HPDE6-E6E7 (cell line): ENCODE results near the gene FAM222A.

Experiments
- DNase-seq: peaks from one replicate; pipeline ENCODE4 v3.0.0; 2011; ENCODE audit warnings: missing footprints; ENCODE audit errors: extremely low spot score

Gene FAM222A

GRCh38 chr12:109758426-109759420 lies 45.1 kb downstream of the FAM222A start:
- DNase-seq: no peak

- no peak for DNase-seq
These were observed 46.0 kb downstream of the FAM222A start for GRCh38 chr12:109759595-109759994.

- no peak for DNase-seq
These were observed 46.7 kb downstream of the FAM222A start for GRCh38 chr12:109760031-109760929.

- no peak for DNase-seq
These were observed 47.6 kb downstream of the FAM222A start for GRCh38 chr12:109760930-109761921.

- no peak for DNase-seq
These were observed 48.5 kb downstream of the FAM222A start for GRCh38 chr12:109762071-109762672.

- no peak for DNase-seq
These were observed 49.1 kb downstream of the FAM222A start for GRCh38 chr12:109762673-109763191.

GRCh38 chr12:109763201-109763841 lies 49.7 kb downstream of the FAM222A start:
- DNase-seq: peak; percentile 22

- no peak for DNase-seq
These were observed 50.5 kb downstream of the FAM222A start for GRCh38 chr12:109764123-109764522.

GRCh38 chr12:109764776-109765445 lies 51.3 kb downstream of the FAM222A start:
- DNase-seq: no peak

- no peak for DNase-seq
These were observed 51.8 kb downstream of the FAM222A start for GRCh38 chr12:109765446-109765810.

- no peak for DNase-seq
These were observed 52.7 kb downstream of the FAM222A start for GRCh38 chr12:109766251-109766778.

GRCh38 chr12:109767456-109767855 lies 53.8 kb downstream of the FAM222A start:
- no peak for DNase-seq

GRCh38 chr12:109767991-109768900 lies 54.6 kb downstream of the FAM222A start:
- no peak for DNase-seq

GRCh38 chr12:109768901-109769670 lies 55.5 kb downstream of the FAM222A start:
- no peak for DNase-seq

GRCh38 chr12:109770104-109770860 lies 56.7 kb downstream of the FAM222A start:
- no peak for DNase-seq

- no peak for DNase-seq
These were observed 57.4 kb downstream of the FAM222A start for GRCh38 chr12:109770861-109771670.
